Ovary (tissue), 9 donors: ENCODE data around the gene ACY1. TPM values are rescaled to one million over a fixed set of nuclear protein-coding genes. Genes with fewer than 3 reads are reported as not detected.

Experiments
- DNase-seq, 5 donors: peaks; one replicate each; pipeline ENCODE4 v3.0.0-alpha.2; 2019 to 2020
- H3K27ac ChIP-seq, 2 donors: fragments of 200-600 bp; one replicate each; pipeline versions ENCODE4 v1.5.1 to v1.8.0; 2019 to 2022
- H3K27me3 ChIP-seq: fragments of 200-600 bp; one replicate; pipeline ENCODE4 v1.8.0; 2022
- H3K36me3 ChIP-seq: fragments of 200-600 bp; sonication (generic); one replicate; pipeline ENCODE4 v1.5.1; 2019
- H3K4me1 ChIP-seq: one replicate; pipeline ENCODE4 v1.8.1; 2013; ENCODE audit warnings: mild to moderate bottlenecking, moderate library complexity; ENCODE audit not compliant: insufficient read depth
- H3K4me3 ChIP-seq: fragments of 200-600 bp; sonication (generic); one replicate; pipeline ENCODE4 v1.5.1; 2017
- H3K9me3 ChIP-seq, 2 donors: fragments of 200-600 bp in 1 of 2; sonication (generic) in 1 of 2; one replicate each; pipeline versions ENCODE4 v1.5.1 to v1.8.1; 2013 to 2019; ENCODE audit warnings: mild to moderate bottlenecking in 1 of 2, moderate library complexity in 1 of 2
- EP300 ChIP-seq: sonication (generic); formaldehyde crosslinking; IDR thresholded peaks from one replicate; pipeline ENCODE4 v1.6.1; 2017; ENCODE audit warnings: antibody characterized with exemption
- POLR2A ChIP-seq: fragments of 450-650 bp; IDR thresholded peaks from one replicate; pipeline ENCODE4 v1.6.1; 2017; ENCODE audit warnings: antibody characterized with exemption, mild to moderate bottlenecking, moderate library complexity
- WGBS, 3 donors: extraction: QIAGEN DNeasy Blood & Tissue Kit in 1 of 3; methylation state at CpG; one replicate each; pipeline versions ENCODE4 v1.1.5 to v1.1.7; 2013 to 2017; 5-methylcytosine and 5-hydroxymethylcytosine counted together
- intact Hi-C, 4 donors: fragments of 100-400 bp; cut with DNase I; formaldehyde crosslinking; loops; one replicate each; pipeline versions ENCODE4 v1.11.0 to v1.15.1; 2022 to 2023
- polyA plus RNA-seq, 2 donors: library from polyadenylated mRNA; stranded (reverse); fragments of 200-250 nt in 1 of 2; fragments of 350-450 nt in 1 of 2; fragmentation: Illumina TruSeq in 1 of 2; extraction: RNeasy Lipid Tissue Mini Kit (QIAGEN cat#74804) in 1 of 2; gene quantifications; one replicate each; pipeline ENCODE4 v1.2.3, GENCODE V29; 2013 to 2014
- total RNA-seq, 7 donors: library from RNA; depleted of rRNA in 2 of 7; stranded (reverse); fragments of >200 nt in 2 of 7; fragmentation: NEBNext Ultra II Directional in 3 of 7; extraction: Animal tissue kit (Norgen Biotek cat#: 25700) in 3 of 7; gene quantifications; one replicate each; pipeline versions ENCODE4 v1.1.0 to v1.2.4, GENCODE V29; 2016 to 2023
- TF ChIP-seq, protein P1 (sequence below), 3 donors: fragments of 450-650 bp in 2 of 3; fragments of 200-600 bp in 1 of 3; IDR thresholded peaks; one replicate each; pipeline versions ENCODE4 v1.5.1 to v1.8.0; 2016 to 2022; ENCODE audit warnings: antibody characterized with exemption in 3 of 3, mild to moderate bottlenecking in 1 of 3
- donor health status: DM: no; HTN: no; CAD: no; lungs with moderate emphysema.
- donor health status: DM: no; HTN: no; CAD: no.
- donor health status: Bipolar disorder and iron deficiency.
- donor health status: DM: yes; HTN: yes; CAD: no.
- donor health status: DM: no; HTN: no; CAD: no.
- donor health status: DM: yes; HTN: yes; CAD: no.

Gene ACY1
- total and polyA plus RNA-seq, 9 donors = 8.4 to 27.4 (median 14.7) TPM

DNA sequence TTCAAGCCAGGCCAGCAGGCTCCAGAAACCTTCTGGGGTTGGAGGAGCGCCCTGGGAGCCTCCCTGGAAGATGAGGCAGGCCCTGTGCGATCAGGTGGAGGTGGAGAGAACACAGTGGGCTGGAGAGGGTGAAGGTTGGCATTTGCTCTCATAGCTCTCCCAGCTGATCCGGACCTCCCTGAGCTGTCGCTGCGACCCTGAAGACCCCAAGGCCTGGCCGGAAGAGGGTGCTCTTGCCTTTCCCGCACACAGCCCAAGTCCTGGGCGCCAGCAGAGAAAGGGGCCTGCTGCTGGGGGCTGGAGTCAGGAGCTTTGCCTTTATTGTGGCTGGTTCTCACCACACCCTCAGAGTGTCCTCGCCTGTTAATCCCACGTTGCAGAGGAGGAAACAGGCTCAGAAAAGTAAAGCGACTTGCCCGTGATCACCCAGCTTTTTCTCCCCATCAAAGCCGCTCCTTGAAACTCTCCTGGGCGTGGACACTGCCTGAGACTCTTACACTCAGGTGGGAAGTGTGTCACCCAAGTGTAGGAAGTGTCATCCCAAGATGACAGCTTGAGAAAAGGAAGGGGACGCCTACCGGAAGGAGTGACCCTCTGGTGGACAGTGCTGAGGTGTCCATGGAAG lies 20.9 kb downstream of the ACY1 start:
- no peak overlapping the region for H3K27ac ChIP-seq
- DNase-seq = peak in 1 of 5 donors; percentile 63
- peaks cover 12% of the 10 kb centered on the region for H3K4me1 ChIP-seq
- 62 to 71% (median 66%) methylated on average over 16 of the region's 16 CpGs for WGBS, 3 donors
- H3K27me3 ChIP-seq = no peaks in the 10 kb centered on the region
- intact Hi-C loops = loop anchor here (5.0 kb wide), 5 partner anchors 53 to 333 kb away; partner anchors contain the start of gene DUSP7 (in 1 of the 4)
- TF ChIP-seq, protein P1, sequence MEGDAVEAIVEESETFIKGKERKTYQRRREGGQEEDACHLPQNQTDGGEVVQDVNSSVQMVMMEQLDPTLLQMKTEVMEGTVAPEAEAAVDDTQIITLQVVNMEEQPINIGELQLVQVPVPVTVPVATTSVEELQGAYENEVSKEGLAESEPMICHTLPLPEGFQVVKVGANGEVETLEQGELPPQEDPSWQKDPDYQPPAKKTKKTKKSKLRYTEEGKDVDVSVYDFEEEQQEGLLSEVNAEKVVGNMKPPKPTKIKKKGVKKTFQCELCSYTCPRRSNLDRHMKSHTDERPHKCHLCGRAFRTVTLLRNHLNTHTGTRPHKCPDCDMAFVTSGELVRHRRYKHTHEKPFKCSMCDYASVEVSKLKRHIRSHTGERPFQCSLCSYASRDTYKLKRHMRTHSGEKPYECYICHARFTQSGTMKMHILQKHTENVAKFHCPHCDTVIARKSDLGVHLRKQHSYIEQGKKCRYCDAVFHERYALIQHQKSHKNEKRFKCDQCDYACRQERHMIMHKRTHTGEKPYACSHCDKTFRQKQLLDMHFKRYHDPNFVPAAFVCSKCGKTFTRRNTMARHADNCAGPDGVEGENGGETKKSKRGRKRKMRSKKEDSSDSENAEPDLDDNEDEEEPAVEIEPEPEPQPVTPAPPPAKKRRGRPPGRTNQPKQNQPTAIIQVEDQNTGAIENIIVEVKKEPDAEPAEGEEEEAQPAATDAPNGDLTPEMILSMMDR (IDR thresholded peaks at IDR 0.05) = peak in 1 of 3 donors; percentile 30
- TF ChIP-seq EP300 = no peak
- no peak for TF ChIP-seq POLR2A
- H3K9me3 ChIP-seq = no peaks in the 10 kb centered on the region
- no peaks in the 10 kb centered on the region for H3K36me3 ChIP-seq
- no peak overlapping the region for H3K4me3 ChIP-seq

DNA sequence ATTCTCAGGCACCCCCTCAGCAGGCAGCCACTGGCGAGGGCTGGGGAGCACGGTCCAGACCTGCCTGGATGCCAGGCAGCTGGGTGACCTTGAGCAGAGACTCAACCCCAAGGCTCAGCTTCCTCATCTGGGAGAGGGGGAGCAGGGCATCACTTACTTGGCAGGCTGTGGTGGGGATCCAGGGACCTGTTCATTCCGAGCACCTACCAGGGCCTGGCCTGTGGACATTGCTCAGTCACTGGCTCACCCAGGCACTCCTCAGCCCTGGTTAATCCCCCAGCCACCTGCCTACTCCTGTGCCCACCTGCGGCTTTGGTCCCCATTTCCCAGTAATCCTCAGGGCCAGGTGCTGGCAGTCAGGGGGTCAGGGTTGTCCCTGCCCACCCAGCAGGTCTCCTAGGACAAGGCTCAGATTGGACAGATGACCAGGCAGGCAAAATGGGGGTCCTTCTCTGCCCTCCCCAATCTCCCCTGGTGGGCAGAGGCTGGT lies 21.6 kb downstream of the ACY1 start:
- no peaks in the 10 kb centered on the region for H3K27me3 ChIP-seq
- no peak for DNase-seq
- H3K36me3 ChIP-seq = no peaks in the 10 kb centered on the region
- H3K9me3 ChIP-seq = no peaks in the 10 kb centered on the region
- TF ChIP-seq EP300 (no peak), POLR2A (no peak)
- TF ChIP-seq, protein P1 (IDR thresholded peaks at IDR 0.05) = no peak
- no peak overlapping the region for H3K27ac ChIP-seq
- H3K4me1 ChIP-seq = peaks cover 12% of the 10 kb centered on the region
- 68 to 89% (median 72%) methylated on average over 4 of the region's 4 CpGs for WGBS, 3 donors
- no peak overlapping the region for H3K4me3 ChIP-seq
- intact Hi-C loops = loop anchor here (5.0 kb wide), 6 partner anchors 42 to 332 kb away; partner anchors contain the start of gene DUSP7 (in 1 of the 4)

DNA sequence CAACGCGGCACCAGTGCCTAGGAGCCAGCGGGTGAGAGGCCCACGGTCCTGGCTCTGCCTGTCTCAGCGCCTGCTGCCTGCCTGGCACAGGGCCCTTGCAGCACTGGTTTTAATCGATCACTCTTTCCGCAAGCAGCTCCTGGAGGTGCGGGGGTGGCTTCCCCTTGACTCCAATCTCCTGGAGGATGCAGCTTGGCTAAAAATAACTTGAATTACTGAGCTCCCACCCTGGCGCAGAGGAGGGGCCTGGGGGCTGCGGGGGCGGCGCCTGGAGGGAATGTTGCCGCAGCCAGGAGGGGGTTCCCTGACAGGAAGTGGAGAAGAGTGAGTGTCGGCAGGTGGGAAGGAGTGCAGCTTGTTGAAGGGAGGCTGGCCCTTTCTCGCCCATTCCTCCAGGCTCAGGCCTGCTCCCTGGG lies 22.2 kb downstream of the ACY1 start:
- H3K4me1 ChIP-seq = peaks cover 12% of the 10 kb centered on the region
- peak; percentile 54 to 73 (median 57) for DNase-seq
- intact Hi-C loops = loop anchor here in 1 of 4 donors (5.0 kb wide), 1 partner anchor 42 kb away; no protein-coding TSS in a partner anchor
- WGBS, 3 donors = 0 to 4% (median 2%) methylated on average over 15 of the region's 15 CpGs
- H3K27ac ChIP-seq = no peak overlapping the region
- H3K4me3 ChIP-seq = no peak overlapping the region
- H3K9me3 ChIP-seq = no peaks in the 10 kb centered on the region
- H3K27me3 ChIP-seq = no peaks in the 10 kb centered on the region
- TF ChIP-seq, protein P1 (IDR thresholded peaks at IDR 0.05) = no peak
- TF ChIP-seq EP300 (no peak), POLR2A (no peak)
- H3K36me3 ChIP-seq = no peaks in the 10 kb centered on the region

DNA sequence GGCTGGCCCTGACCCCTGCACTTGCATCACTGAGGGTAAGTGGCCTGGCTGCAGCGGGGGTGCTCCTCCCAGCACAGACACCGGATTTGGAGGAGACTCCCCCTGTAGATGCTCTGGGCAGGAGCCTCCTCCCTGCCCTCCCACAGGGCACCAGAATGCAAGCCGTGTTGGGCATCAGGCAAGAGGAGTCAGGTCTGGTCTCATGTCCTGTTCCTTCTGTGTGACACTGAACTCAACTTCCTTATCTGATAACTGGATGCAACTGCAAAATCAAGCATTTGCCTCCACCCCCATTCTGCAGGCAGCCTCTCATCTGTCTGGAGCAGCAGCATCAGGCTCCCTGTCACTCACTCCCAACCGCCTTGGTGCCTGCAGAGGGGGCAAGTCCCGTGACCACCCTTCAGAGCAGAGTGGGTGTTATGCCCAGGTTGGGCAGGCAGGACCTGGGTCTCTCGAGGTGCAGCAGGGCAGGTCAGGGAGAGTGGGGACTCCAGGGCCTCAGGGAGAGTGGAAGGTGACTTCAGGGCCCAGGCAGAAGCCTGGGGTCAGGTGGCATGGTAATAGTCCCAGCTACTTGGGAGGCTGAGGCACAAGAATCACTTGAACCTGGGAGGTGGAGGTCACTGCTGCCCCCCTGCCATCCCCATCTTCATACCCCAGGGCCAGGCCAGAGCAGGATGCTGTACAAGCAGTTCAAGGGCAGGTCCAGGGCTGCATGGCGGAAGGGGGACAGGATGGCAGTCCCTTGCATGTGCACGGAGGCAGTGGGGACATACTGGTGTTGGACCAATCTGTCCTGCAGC lies 22.9 kb downstream of the ACY1 start:
- H3K4me1 ChIP-seq = peaks cover 12% of the 10 kb centered on the region
- no peaks in the 10 kb centered on the region for H3K9me3 ChIP-seq
- TF ChIP-seq EP300 (no peak), POLR2A (no peak)
- TF ChIP-seq, protein P1 (IDR thresholded peaks at IDR 0.05) = no peak
- no peaks in the 10 kb centered on the region for H3K36me3 ChIP-seq
- H3K4me3 ChIP-seq = no peak overlapping the region
- intact Hi-C loops = loop anchor here in 1 of 4 donors (5.0 kb wide), 1 partner anchor 41 kb away; no protein-coding TSS in a partner anchor
- no peaks in the 10 kb centered on the region for H3K27me3 ChIP-seq
- no peak overlapping the region for H3K27ac ChIP-seq
- no peak for DNase-seq
- WGBS, 3 donors = 41 to 51% (median 44%) methylated on average over 7 to 8 of the region's 8 CpGs
